ENCODE results near the gene WDR41. TPM values are rescaled to one million over a fixed set of nuclear protein-coding genes. Genes with fewer than 3 reads are reported as not detected.

The WDR41 gene
- total RNA-seq, 1 donor: 81.3 TPM

DNA sequence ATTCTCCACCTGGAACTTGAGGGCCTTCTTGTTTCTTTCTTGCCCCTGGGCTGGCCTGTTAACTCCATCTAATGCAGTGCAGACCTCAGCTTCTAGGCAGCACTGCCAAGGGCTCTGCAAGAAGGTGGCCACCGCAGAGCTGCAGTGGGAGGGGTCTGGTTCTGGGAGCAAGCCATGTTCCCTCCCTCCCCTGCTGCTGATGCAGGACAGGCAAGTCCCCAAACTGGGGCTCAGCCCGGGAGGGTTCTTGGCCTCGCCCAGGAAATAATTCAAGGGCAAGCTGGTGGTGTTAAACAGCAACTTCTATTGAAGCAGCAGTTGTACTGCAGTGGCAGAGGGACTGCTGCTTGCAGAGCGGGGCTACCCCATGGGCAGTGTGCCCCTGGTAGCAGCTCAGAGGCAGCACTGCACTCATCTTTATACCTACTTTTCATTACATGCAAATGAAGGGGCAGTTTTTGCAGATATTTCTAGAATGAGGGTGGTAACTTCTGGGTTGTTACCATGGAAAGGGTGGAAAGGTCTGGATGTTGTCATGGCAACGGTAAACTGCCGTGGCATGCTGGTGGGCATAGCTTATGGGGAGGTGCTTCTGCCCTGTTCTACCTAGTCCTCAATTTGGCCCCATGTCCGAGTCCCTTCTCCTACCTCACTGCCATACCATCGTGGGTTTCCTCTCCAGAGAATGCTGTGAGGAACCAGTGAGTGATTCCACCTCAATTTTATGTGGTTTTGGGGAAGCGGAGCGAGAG lies 82.1 kb downstream of the WDR41 start:
- DNase-seq (ENCODE audit: low read depth): no peak

DNA sequence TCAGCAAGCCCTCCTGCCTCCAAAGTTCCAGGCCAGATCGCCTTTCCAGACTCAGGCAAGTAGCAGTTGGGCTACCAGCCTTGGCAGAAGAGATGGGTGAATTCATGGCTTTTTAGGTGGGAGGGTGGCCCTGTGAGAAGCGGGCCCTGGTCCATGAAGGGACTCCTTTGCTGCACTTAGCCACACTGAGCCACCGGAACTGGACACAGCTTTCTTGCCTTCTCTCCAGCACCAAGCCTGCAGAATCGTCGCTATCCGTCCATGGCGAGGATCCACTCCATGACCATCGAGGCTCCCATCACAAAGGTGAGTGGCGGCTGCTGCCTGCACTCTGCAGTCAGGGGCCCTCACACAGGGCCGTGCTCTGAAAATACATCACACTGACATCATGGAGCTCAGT lies 85.0 kb downstream of the WDR41 start:
- no peak overlapping the region for H3K4me3 ChIP-seq (ENCODE audit: low read depth, low read length)
- no peak for TF ChIP-seq CTCF (IDR thresholded peaks at IDR 0.05; ENCODE audit: insufficient read depth, low read length)
- DNase-seq (ENCODE audit: low read depth): no peak

More for the DNA sequence above, 82.1 kb downstream of the WDR41 start:
- TF ChIP-seq CTCF (IDR thresholded peaks at IDR 0.05; ENCODE audit: insufficient read depth, low read length): no peak
- no peak overlapping the region for H3K4me3 ChIP-seq (ENCODE audit: low read depth, low read length)

- DNase-seq (ENCODE audit: low read depth): no peak
- no peak for TF ChIP-seq CTCF (IDR thresholded peaks at IDR 0.05; ENCODE audit: insufficient read depth, low read length)
Measured at GRCh38 chr5:77402796-77403195, 89.3 kb downstream of the WDR41 start.

DNA sequence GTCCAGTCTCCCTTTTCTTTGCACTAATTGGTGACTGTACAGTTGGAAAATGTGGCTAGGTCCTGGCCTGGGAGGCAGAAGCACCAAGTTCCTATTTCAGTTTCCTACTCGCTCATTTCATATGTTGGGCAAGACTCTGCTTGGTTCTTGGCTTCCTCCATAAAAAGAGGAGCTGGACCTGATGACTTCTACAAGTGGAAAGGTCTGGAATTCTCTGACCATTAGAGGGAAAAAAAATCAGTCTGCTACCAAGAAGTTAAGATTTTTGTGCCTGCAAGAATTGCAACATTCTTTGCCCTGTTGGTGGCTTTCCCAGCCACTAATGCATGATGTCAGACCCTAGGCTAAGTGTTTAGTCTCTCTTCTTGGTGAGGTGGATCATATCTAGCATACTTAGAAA lies 91.5 kb downstream of the WDR41 start:
- no peak for TF ChIP-seq CTCF (IDR thresholded peaks at IDR 0.05; ENCODE audit: insufficient read depth, low read length)
- DNase-seq (ENCODE audit: low read depth): no peak
- H3K4me3 ChIP-seq (ENCODE audit: low read depth, low read length): no peak overlapping the region

More at GRCh38 chr5:77402796-77403195, 89.3 kb downstream of the WDR41 start:
- no peak overlapping the region for H3K4me3 ChIP-seq (ENCODE audit: low read depth, low read length)

GRCh38 chr5:77398896-77399295 lies 93.2 kb downstream of the WDR41 start:
- H3K4me3 ChIP-seq (ENCODE audit: low read depth, low read length): no peak overlapping the region
- no peak for DNase-seq (ENCODE audit: low read depth)
- TF ChIP-seq CTCF (IDR thresholded peaks at IDR 0.05; ENCODE audit: insufficient read depth, low read length): no peak

DNA sequence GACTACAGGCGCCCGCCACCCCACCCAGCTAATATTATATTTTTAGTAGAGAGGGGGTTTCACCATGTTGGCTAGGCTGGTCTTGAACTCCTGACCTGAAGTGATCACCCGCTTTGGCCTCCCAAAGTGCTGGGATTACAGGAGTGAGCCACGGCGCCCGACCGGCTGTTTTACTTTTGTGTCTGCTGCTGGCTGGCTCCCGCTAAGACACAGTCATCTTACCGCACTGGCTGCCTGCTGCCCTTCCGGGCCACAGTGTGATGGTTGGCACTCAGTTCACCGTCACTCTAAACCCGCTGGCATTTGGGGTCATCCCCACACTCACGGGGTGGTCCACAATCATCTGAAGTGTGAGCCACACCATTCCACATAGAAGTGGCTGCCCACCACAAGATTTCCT lies 93.7 kb downstream of the WDR41 start:
- H3K4me3 ChIP-seq (ENCODE audit: low read depth, low read length): no peak overlapping the region
- DNase-seq (ENCODE audit: low read depth): no peak
- no peak for TF ChIP-seq CTCF (IDR thresholded peaks at IDR 0.05; ENCODE audit: insufficient read depth, low read length)

Data from fibroblast of the aortic adventitia (primary cell).